Neural progenitor cell (in vitro differentiated cells): Measurements from ENCODE around the gene CLDN20. TPM values are rescaled to one million over a fixed set of nuclear protein-coding genes. Genes with fewer than 3 reads are reported as not detected.

Source experiments
- DNase-seq: peaks from one replicate; pipeline ENCODE4 v3.0.0-alpha.2; 2016; ENCODE audit warnings: low spot score
- H2AFZ ChIP-seq: fragments of 200-600 bp; sonication (generic); replicated peaks from 2 replicates; pipeline ENCODE4 v1.6.1; 2016; ENCODE audit warnings: antibody characterized with exemption
- H3F3A ChIP-seq: fragments of 200-600 bp; sonication (generic); 2 replicates; pipeline ENCODE4 v1.6.1; 2016; ENCODE audit warnings: antibody characterized with exemption, low read depth
- H3K27ac ChIP-seq: fragments of 200-600 bp; sonication (generic); 2 replicates; pipeline ENCODE4 v1.5.1; 2016; ENCODE audit warnings: mild to moderate bottlenecking
- H3K27me3 ChIP-seq: fragments of 200-600 bp; sonication (generic); 2 replicates; pipeline ENCODE4 v1.6.1; 2016; ENCODE audit warnings: mild to moderate bottlenecking, moderate library complexity
- H3K36me3 ChIP-seq: fragments of 200-600 bp; sonication (generic); 2 replicates; pipeline ENCODE4 v1.5.1; 2016
- H3K4me1 ChIP-seq: fragments of 200-600 bp; sonication (generic); 2 replicates; pipeline ENCODE4 v1.6.1; 2016; ENCODE audit warnings: mixed run types
- H3K4me2 ChIP-seq: fragments of 200-600 bp; sonication (generic); 2 replicates; pipeline ENCODE4 v1.6.1; 2016
- H3K4me3 ChIP-seq: fragments of 200-600 bp; sonication (generic); 2 replicates; pipeline ENCODE4 v1.5.1; 2016
- H3K79me2 ChIP-seq: fragments of 200-600 bp; sonication (generic); 2 replicates; pipeline ENCODE4 v1.6.1; 2016; ENCODE audit warnings: low read depth
- H3K9ac ChIP-seq: fragments of 200-600 bp; sonication (generic); 2 replicates; pipeline ENCODE4 v1.6.1; 2016
- H3K9me3 ChIP-seq: fragments of 200-600 bp; sonication (generic); 2 replicates; pipeline ENCODE4 v1.5.1; 2016; ENCODE audit warnings: low read depth
- H4K20me1 ChIP-seq: fragments of 200-600 bp; sonication (generic); 2 replicates; pipeline ENCODE4 v1.6.1; 2016; ENCODE audit warnings: low read depth
- H3K27ac Mint-ChIP-seq: 3 replicates; pipeline ENCODE4 v1.8.0; 2021; ENCODE audit warnings: mixed read lengths
- H3K27me3 Mint-ChIP-seq: 2 replicates; pipeline ENCODE4 v1.8.0; 2022; ENCODE audit warnings: low read depth, mild to moderate bottlenecking, inconsistent platforms, moderate library complexity, mixed read lengths; ENCODE audit not compliant: insufficient read depth
- H3K36me3 Mint-ChIP-seq: 3 replicates; pipeline ENCODE4 v1.8.0; 2021; ENCODE audit warnings: mixed read lengths
- H3K4me1 Mint-ChIP-seq: 3 replicates; pipeline ENCODE4 v1.8.0; 2021; ENCODE audit warnings: mixed read lengths
- H3K4me3 Mint-ChIP-seq: 3 replicates; pipeline ENCODE4 v1.8.0; 2021; ENCODE audit warnings: mild to moderate bottlenecking, moderate library complexity, mixed read lengths
- H3K9me3 Mint-ChIP-seq: 3 replicates; pipeline ENCODE4 v1.8.0; 2020; ENCODE audit warnings: mixed read lengths
- CTCF ChIP-seq: fragments of 200-600 bp; sonication (generic); IDR thresholded peaks from 2 replicates; pipeline ENCODE4 v1.5.1; 2017; ENCODE audit warnings: antibody characterized with exemption, mild to moderate bottlenecking
- EZH2 ChIP-seq: fragments of 200-600 bp; sonication (generic); IDR thresholded peaks from 2 replicates; pipeline ENCODE4 v1.6.1; 2017; ENCODE audit warnings: antibody characterized with exemption, mild to moderate bottlenecking, moderate library complexity
- EZH2phosphoT487 ChIP-seq: fragments of 200-600 bp; sonication (generic); IDR thresholded peaks from 2 replicates; pipeline ENCODE4 v1.6.1; 2017; ENCODE audit warnings: antibody characterized with exemption
- total RNA-seq: library from RNA; depleted of rRNA; stranded (reverse); fragments of >200 nt; gene quantifications from 2 replicates; pipeline ENCODE4 v1.2.3, GENCODE V29; 2015; ENCODE audit warnings: low replicate concordance

CLDN20 gene
- total RNA-seq, 1 donor from 2014 or later = not detected

- H3K36me3 ChIP-seq = no peaks in the 10 kb centered on the region
- H3K79me2 ChIP-seq = no peaks in the 10 kb centered on the region
- no peak overlapping the region for H3K4me3 ChIP-seq
- H3K4me1 Mint-ChIP-seq = peaks cover 8% of the 10 kb centered on the region
- peaks cover 21% of the 10 kb centered on the region for H3K4me1 ChIP-seq
- no peaks in the 10 kb centered on the region for H3K9me3 Mint-ChIP-seq
- no peaks in the 10 kb centered on the region for H3K27me3 ChIP-seq
- no peak overlapping the region for H3K4me2 ChIP-seq
- DNase-seq = no peak
- H3K27ac ChIP-seq = no peak overlapping the region
- peaks cover 2% of the 10 kb centered on the region for H3K27me3 Mint-ChIP-seq
- no peaks in the 10 kb centered on the region for H3K36me3 Mint-ChIP-seq
- H2AFZ ChIP-seq = no peak overlapping the region
- no peak for TF ChIP-seq CTCF
- H3F3A ChIP-seq = peaks cover 9% of the 10 kb centered on the region
- no peak overlapping the region for H3K27ac Mint-ChIP-seq
- H3K9me3 ChIP-seq = no peaks in the 10 kb centered on the region
- no peak overlapping the region for H3K9ac ChIP-seq
- H3K4me3 Mint-ChIP-seq = no peak overlapping the region
- H4K20me1 ChIP-seq = no peaks in the 10 kb centered on the region
Observed at GRCh38 chr6:155324172-155324571, 60.4 kb downstream of the CLDN20 start.

- DNase-seq = no peak
- H2AFZ ChIP-seq = no peak overlapping the region
Observed at GRCh38 chr6:155324993-155325392, 61.2 kb downstream of the CLDN20 start.

GRCh38 chr6:155325700-155326516 lies 62.1 kb downstream of the CLDN20 start:
- TF ChIP-seq EZH2phosphoT487 = no peak
- no peak for TF ChIP-seq CTCF
- no peak for TF ChIP-seq EZH2
- peaks cover 9% of the 10 kb centered on the region for H3F3A ChIP-seq
- Mint-ChIP-seq H3K4me1 (peaks cover 10% of the 10 kb centered on the region), H3K36me3 (no peaks in the 10 kb centered on the region), H3K4me3 (no peak overlapping the region), H3K9me3 (no peaks in the 10 kb centered on the region), H3K27me3 (peaks cover 5% of the 10 kb centered on the region), H3K27ac (no peak overlapping the region)
- H4K20me1 ChIP-seq = no peaks in the 10 kb centered on the region
- no peaks in the 10 kb centered on the region for H3K36me3 ChIP-seq
- H3K27ac ChIP-seq = no peak overlapping the region
- no peak overlapping the region for H3K4me3 ChIP-seq
- H3K4me1 ChIP-seq = peaks cover 21% of the 10 kb centered on the region
- H3K4me2 ChIP-seq = no peak overlapping the region
- no peaks in the 10 kb centered on the region for H3K27me3 ChIP-seq
- no peaks in the 10 kb centered on the region for H3K79me2 ChIP-seq
- peak; percentile 2 for DNase-seq
- H3K9ac ChIP-seq = no peak overlapping the region
- peak overlapping the region; percentile 63 for H2AFZ ChIP-seq
- no peaks in the 10 kb centered on the region for H3K9me3 ChIP-seq

More at GRCh38 chr6:155324993-155325392, 61.2 kb downstream of the CLDN20 start:
- H3K27ac Mint-ChIP-seq = no peak overlapping the region
- no peaks in the 10 kb centered on the region for H3K36me3 Mint-ChIP-seq
- H3K9me3 Mint-ChIP-seq = no peaks in the 10 kb centered on the region
- peaks cover 10% of the 10 kb centered on the region for H3K4me1 Mint-ChIP-seq
- no peak overlapping the region for H3K9ac ChIP-seq
- TF ChIP-seq EZH2 (no peak), CTCF (no peak), EZH2phosphoT487 (no peak)
- H3K36me3 ChIP-seq = no peaks in the 10 kb centered on the region
- no peaks in the 10 kb centered on the region for H4K20me1 ChIP-seq
- no peak overlapping the region for H3K4me2 ChIP-seq
- no peak overlapping the region for H3K27ac ChIP-seq
- H3K4me3 ChIP-seq = no peak overlapping the region
- H3K4me3 Mint-ChIP-seq = no peak overlapping the region
- H3K4me1 ChIP-seq = peaks cover 21% of the 10 kb centered on the region
- H3F3A ChIP-seq = peaks cover 9% of the 10 kb centered on the region
- no peaks in the 10 kb centered on the region for H3K9me3 ChIP-seq
- no peaks in the 10 kb centered on the region for H3K27me3 ChIP-seq
- H3K27me3 Mint-ChIP-seq = peaks cover 2% of the 10 kb centered on the region
- no peaks in the 10 kb centered on the region for H3K79me2 ChIP-seq

Other genes starting within 250 kb of the CLDN20 start
- gene TFB1M, start 50.5 kb downstream of the CLDN20 start, total RNA-seq = 24.1 and 24.6 TPM in 2 replicates
- gene NOX3, start 191.8 kb downstream of the CLDN20 start, total RNA-seq = not detected in 2 replicates